GM12875 (cell line): ENCODE measurements around the gene SPEN.

Experiments
- H3K4me3 ChIP-seq: one replicate; pipeline ENCODE4 v1.5.1; 2011; ENCODE audit warnings: low read depth, low read length, control low read depth
- CTCF ChIP-seq: IDR thresholded peaks from 2 replicates; pipeline ENCODE4 v1.5.1; 2011; ENCODE audit warnings: low read depth, mild to moderate bottlenecking, control low read depth, inconsistent platforms, low read length, moderate library complexity, borderline replicate concordance; ENCODE audit not compliant: insufficient read depth

The SPEN gene

DNA sequence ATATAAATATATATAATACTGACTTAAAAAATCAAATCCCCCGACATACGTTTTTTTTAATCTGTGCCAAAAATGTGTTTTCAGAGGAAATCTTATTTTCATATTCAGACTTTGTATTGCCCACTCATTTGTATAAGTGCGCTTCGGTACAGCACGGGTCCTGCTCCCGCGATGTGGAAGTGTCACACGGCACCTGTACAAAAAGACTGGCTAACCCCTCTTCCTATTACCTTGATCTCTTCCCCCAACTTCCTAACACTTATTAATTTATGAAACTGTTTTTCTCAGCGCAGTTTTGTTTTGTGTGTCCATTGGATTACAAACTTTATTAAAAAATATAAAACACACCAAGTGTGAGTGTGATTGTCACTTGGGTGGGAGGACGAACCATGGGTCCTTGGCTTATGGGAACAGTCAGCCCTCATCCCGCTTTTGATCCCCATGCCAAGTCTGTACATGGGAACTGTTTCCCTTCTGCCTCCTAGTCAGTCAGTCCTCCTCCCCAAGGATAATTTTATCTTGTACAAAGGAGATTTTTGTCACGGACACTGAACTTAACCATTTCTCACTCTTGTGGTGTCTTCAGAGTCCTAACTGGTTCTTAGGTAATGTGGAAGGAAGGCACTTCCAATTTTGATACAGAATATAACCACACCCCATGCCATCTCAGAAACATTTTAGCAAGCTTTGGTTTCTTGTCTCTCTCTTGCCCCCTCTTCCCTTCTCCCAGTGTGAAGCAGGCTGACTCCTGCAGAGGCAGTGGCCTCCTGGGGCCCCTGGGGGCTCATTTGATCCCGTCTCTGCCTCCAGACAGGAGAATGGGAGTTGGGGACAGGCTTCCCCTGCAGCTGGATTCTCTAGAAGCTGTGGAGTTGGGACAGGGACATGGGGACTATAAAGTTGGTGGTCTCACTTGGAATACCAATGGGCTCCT is 92.9 kb downstream of the SPEN start:
- no peak overlapping the region for H3K4me3 ChIP-seq
- TF ChIP-seq CTCF = no peak

DNA sequence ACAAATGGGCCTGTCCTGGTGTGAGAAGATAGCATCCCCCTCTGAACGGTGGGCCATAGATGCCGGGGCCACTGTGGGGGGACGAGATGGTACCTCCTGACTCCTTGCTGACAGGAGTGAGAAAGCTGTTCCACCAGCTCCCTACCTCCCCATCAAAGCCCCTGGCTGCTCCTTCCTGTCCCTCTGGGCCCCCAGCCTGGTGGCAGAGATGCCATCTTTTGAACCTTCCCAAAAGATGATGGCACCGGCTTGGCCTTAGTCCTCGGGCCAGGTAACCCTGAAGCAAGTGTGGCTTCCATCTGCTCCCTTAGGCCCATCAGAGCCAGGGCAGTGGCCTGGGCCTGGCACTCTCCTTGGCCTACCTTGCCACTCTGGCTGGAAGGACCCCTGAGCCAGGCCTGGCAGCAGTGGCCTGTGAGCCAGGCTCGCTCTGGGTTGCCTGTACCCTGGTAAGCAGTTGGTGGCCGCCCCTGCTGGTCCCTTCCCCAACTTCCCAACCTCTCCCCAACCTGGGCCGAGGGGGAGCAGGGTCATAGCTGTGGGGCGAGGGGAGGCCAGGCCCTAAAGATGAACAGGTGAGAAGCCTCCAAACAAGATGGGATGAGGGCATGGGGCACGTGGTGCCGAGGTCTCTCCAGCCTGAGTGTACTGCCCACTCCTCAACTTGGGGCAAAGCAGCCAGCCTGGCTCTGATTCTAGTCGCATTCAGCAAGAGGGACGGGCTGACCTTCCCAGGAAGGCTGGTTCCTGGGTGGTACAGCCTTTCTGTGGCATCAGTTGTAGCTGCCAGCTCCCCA is 93.7 kb downstream of the SPEN start:
- no peak overlapping the region for H3K4me3 ChIP-seq
- no peak for TF ChIP-seq CTCF

DNA sequence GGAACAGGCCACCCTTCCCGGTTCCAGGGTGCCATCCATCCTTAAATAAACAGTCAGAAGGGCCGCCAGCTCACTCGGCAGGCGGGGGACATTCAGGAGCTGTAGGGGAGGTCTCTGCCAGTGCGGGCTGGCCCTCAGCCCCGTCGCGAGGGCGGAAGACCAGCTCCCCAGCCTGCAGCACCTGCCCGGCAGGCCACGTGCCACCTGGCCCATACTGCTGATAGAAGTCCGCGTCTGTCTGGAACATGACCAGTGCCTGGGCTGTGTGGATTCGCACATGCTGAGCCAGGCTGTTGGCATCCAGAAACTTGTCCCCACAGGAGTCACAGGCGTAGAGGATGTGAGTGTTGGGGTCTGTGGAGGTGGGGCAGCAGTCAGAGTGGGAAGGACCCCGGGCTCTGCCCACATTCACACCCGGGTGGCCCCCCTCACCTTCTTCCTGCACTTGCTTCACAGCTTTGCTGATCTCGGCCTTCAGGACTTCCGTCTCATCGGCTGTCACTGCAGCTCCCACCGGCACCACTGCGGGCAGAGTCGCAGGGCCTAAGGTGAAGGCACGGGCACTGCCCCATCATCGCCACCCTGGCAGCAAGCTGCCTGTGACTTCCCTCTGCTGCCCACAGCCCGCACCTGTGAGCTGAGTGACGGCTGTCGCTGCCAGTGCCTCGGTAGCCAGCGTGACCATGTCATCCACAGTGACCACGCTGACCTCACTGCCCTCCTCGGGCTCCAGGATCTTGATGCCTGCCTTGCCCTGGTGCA is 94.6 kb downstream of the SPEN start:
- no peak overlapping the region for H3K4me3 ChIP-seq
- no peak for TF ChIP-seq CTCF

- TF ChIP-seq CTCF = no peak
Observed at GRCh38 chr1:15942661-15943327, 95.3 kb downstream of the SPEN start.

GRCh38 chr1:15943328-15943991 is 96.0 kb downstream of the SPEN start:
- no peak overlapping the region for H3K4me3 ChIP-seq
- no peak for TF ChIP-seq CTCF

More at GRCh38 chr1:15942661-15943327, 95.3 kb downstream of the SPEN start:
- H3K4me3 ChIP-seq = no peak overlapping the region

GRCh38 chr1:15943992-15944307 is 96.4 kb downstream of the SPEN start:
- TF ChIP-seq CTCF = no peak
- H3K4me3 ChIP-seq = no peak overlapping the region
